GM21619 (cell line): Measurements from ENCODE around the gene FAM193A.
"Not testable (repeated sequence)": the region's sequence is repeated elsewhere in the genome, so short reads cannot be mapped to it uniquely, and the experiment has no call there.

Source experiments
- ATAC-seq: cut with Tn5 transposase; IDR thresholded peaks from one replicate; pipeline ENCODE4 v1.9.1; 2021; ENCODE audit not compliant: unreplicated experiment

Gene FAM193A

GRCh38 chr4:2716236-2716635, 179.8 kb downstream of the FAM193A start:
- ATAC-seq, result no peak

- no peak for ATAC-seq
Measured at GRCh38 chr4:2721586-2721985, 185.1 kb downstream of the FAM193A start.

GRCh38 chr4:2722033-2722432, 185.6 kb downstream of the FAM193A start:
- ATAC-seq, result no peak

- no peak for ATAC-seq
Measured at GRCh38 chr4:2723751-2724150, 187.3 kb downstream of the FAM193A start.

GRCh38 chr4:2725380-2725779, 188.9 kb downstream of the FAM193A start:
- no peak for ATAC-seq

- ATAC-seq, result not testable (repeated sequence)
Measured at GRCh38 chr4:2726881-2727280, 190.4 kb downstream of the FAM193A start.

- ATAC-seq, result no peak
Measured at GRCh38 chr4:2728221-2728620, 191.8 kb downstream of the FAM193A start.

GRCh38 chr4:2728806-2729532, 192.5 kb downstream of the FAM193A start:
- ATAC-seq, result no peak

- ATAC-seq, result no peak
Measured at GRCh38 chr4:2729533-2729875, 193.1 kb downstream of the FAM193A start.

- no peak for ATAC-seq
Measured at GRCh38 chr4:2731907-2732317, 195.5 kb downstream of the FAM193A start.

GRCh38 chr4:2732526-2732925, 196.1 kb downstream of the FAM193A start:
- ATAC-seq, result no peak

GRCh38 chr4:2733001-2733843, 196.8 kb downstream of the FAM193A start:
- no peak for ATAC-seq

- no peak for ATAC-seq
Measured at GRCh38 chr4:2733844-2734574, 197.6 kb downstream of the FAM193A start.

- ATAC-seq, result no peak
Measured at GRCh38 chr4:2734612-2735011, 198.2 kb downstream of the FAM193A start.

GRCh38 chr4:2735869-2736268, 199.4 kb downstream of the FAM193A start:
- no peak for ATAC-seq

GRCh38 chr4:2738296-2738695, 201.8 kb downstream of the FAM193A start:
- not testable (repeated sequence) for ATAC-seq

- no peak for ATAC-seq
Measured at GRCh38 chr4:2741626-2742025, 205.2 kb downstream of the FAM193A start.

- ATAC-seq, result no peak
Measured at GRCh38 chr4:2742081-2742822, 205.8 kb downstream of the FAM193A start.

GRCh38 chr4:2742823-2743517, 206.5 kb downstream of the FAM193A start:
- ATAC-seq, result no peak
